Measurements from ENCODE around the gene DBH. TPM values are rescaled to one million over a fixed set of nuclear protein-coding genes. Genes with fewer than 3 reads are reported as not detected.

Gene DBH
- total and polyA plus RNA-seq, 2 donors (not counting 3 experiments of a cell fraction or from before 2014, with no cell fraction given), result not detected

DNA sequence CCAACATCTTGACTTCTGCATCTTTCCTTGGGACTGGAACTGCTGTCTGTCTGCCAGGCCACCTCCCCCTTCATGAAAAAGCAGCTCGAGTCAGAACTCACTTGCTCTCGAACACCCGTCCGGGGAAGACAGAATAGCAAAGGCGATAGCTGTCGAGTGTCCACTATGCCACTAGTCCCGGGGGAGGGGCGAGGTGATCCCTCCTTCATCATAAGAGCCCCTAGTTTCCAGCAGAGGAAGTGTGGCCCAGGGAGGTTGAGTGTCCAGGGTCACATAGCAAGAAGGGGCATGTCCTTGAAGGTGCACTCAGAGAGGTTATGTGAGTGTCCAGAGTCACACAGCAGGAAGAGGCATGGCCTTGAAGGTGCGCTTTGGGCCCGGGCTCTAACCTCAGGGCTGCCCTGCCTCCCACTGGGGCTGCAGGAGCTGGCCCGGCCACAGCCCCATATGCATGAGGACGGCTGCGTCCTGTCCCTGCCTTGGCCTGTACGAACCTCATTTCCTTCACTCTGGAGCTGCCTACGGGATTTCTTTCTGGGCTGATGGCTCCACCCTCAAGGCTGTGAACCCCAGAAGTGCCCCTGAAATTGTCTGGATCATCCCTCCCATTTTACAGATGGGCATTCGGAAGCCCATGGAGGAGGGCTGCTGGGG is 6.7 kb downstream of the DBH start:
- H3K9me3 ChIP-seq (replicated peaks; ENCODE audit: control insufficient read depth, insufficient read depth, low read length), result no peaks in the 10 kb centered on the region
- intact Hi-C loops (cut with micrococcal nuclease), result no loop called here
- no peak overlapping the region for H3K4me3 ChIP-seq (replicated peaks in 1 of 3; ENCODE audit: insufficient read depth in 1 of 3, low read depth in 1 of 3, low read length in 3 of 3)
- no peaks in the 10 kb centered on the region for H3K9me1 ChIP-seq (replicated peaks; ENCODE audit: control insufficient read depth, extremely low read depth, insufficient read depth, low read length)
- no peaks in the 10 kb centered on the region for H3K36me3 ChIP-seq (ENCODE audit: control insufficient read depth in 2 of 2, extremely low read depth in 1 of 2, insufficient read depth in 2 of 2, low read length in 2 of 2)
- DNase-seq (ENCODE audit: low read depth, low spot score) (no peak), FAIRE-seq (no peak)
- no peak for TF ChIP-seq GATA2 (IDR thresholded peaks at IDR 0.05; ENCODE audit: insufficient read depth, insufficient read length, low read depth, low read length)
- TF ChIP-seq EZH2 (IDR thresholded peaks at IDR 0.05; ENCODE audit: borderline replicate concordance, low read depth, low read length, severe bottlenecking), result no peak
- no peak for TF ChIP-seq FOS (IDR thresholded peaks at IDR 0.05; ENCODE audit: borderline replicate concordance, insufficient read depth, low read length)
- TF ChIP-seq MYC (IDR thresholded peaks at IDR 0.05; ENCODE audit: low read depth, low read length), result no peak
- TF ChIP-seq POLR2AphosphoS5 (IDR thresholded peaks at IDR 0.05; ENCODE audit: insufficient read depth, low read depth, low read length), result no peak
- TF ChIP-seq POLR2A (IDR thresholded peaks at IDR 0.05; ENCODE audit: low read depth, low read length), result no peak
- TF ChIP-seq, protein P1, sequence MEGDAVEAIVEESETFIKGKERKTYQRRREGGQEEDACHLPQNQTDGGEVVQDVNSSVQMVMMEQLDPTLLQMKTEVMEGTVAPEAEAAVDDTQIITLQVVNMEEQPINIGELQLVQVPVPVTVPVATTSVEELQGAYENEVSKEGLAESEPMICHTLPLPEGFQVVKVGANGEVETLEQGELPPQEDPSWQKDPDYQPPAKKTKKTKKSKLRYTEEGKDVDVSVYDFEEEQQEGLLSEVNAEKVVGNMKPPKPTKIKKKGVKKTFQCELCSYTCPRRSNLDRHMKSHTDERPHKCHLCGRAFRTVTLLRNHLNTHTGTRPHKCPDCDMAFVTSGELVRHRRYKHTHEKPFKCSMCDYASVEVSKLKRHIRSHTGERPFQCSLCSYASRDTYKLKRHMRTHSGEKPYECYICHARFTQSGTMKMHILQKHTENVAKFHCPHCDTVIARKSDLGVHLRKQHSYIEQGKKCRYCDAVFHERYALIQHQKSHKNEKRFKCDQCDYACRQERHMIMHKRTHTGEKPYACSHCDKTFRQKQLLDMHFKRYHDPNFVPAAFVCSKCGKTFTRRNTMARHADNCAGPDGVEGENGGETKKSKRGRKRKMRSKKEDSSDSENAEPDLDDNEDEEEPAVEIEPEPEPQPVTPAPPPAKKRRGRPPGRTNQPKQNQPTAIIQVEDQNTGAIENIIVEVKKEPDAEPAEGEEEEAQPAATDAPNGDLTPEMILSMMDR (IDR thresholded peaks at IDR 0.05; ENCODE audit: extremely low read depth in 1 of 2, insufficient read depth in 1 of 2, low read depth in 1 of 2, low read length in 2 of 2), result no peak
- no peak for TF ChIP-seq JUN (IDR thresholded peaks at IDR 0.05; ENCODE audit: borderline replicate concordance, insufficient read depth, insufficient read length, low read depth)
- TF ChIP-seq, protein P2, sequence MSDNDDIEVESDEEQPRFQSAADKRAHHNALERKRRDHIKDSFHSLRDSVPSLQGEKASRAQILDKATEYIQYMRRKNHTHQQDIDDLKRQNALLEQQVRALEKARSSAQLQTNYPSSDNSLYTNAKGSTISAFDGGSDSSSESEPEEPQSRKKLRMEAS (IDR thresholded peaks at IDR 0.05; ENCODE audit: insufficient read depth, insufficient read length), result no peak
- no peak overlapping the region for H2AFZ ChIP-seq (ENCODE audit: low read depth, low read length)
- no peak overlapping the region for H3K27ac ChIP-seq (ENCODE audit: insufficient read depth, low read depth, low read length)
- H4K20me1 ChIP-seq (replicated peaks; ENCODE audit: control insufficient read depth, extremely low read depth, insufficient read depth, low read length), result no peaks in the 10 kb centered on the region
- H3K27me3 ChIP-seq (ENCODE audit: control insufficient read depth in 2 of 2, insufficient read depth in 2 of 2, low read length in 2 of 2), result no peaks in the 10 kb centered on the region
- no peaks in the 10 kb centered on the region for H3K79me2 ChIP-seq (ENCODE audit: control insufficient read depth, insufficient read depth, low read length)
- no TSS peak for BruUV-seq (replicated peaks)
- no peak overlapping the region for H3K9ac ChIP-seq (replicated peaks; ENCODE audit: extremely low read depth, insufficient read depth, low read length)
- no peaks in the 10 kb centered on the region for H3K4me1 ChIP-seq (ENCODE audit: control insufficient read depth, extremely low read depth, insufficient read depth, low read length)
- CTCF ChIA-PET, result no interaction called here
- POLR2A ChIA-PET, result no interaction called here
- H3K4me2 ChIP-seq (ENCODE audit: insufficient read depth, low read length), result no peak overlapping the region
- dilution Hi-C loops (cut with MboI; ENCODE audit: extremely low pct_ligation_motif_present, low sequenced_read_pairs), result no loop called here

Measured in endothelial cell of umbilical vein (primary cell).